Upper lobe of right lung (tissue), 1 donor: ENCODE results near the gene EIF4H. TPM values are rescaled to one million over a fixed set of nuclear protein-coding genes. Genes with fewer than 3 reads are reported as not detected.

Experiments
- ATAC-seq: fragments of 200-7000 bp; cut with Tn5 transposase; one replicate; pipeline ENCODE4 v1.9.1; 2020; ENCODE audit warnings: mild to moderate bottlenecking, moderate library complexity
- DNase-seq: peaks from one replicate; pipeline ENCODE4 v3.0.0-alpha.2; 2020
- H3K27ac ChIP-seq: fragments of 200-600 bp; one replicate; pipeline ENCODE4 v1.8.0; 2022
- H3K27me3 ChIP-seq: fragments of 200-600 bp; one replicate; pipeline ENCODE4 v1.8.0; 2022; ENCODE audit warnings: mild to moderate bottlenecking
- H3K36me3 ChIP-seq: fragments of 200-600 bp; one replicate; pipeline ENCODE4 v1.8.0; 2022
- H3K4me1 ChIP-seq: fragments of 200-600 bp; one replicate; pipeline ENCODE4 v1.8.0; 2022
- H3K4me3 ChIP-seq: fragments of 200-600 bp; one replicate; pipeline ENCODE4 v1.8.0; 2022; ENCODE audit warnings: mild to moderate bottlenecking
- H3K9me3 ChIP-seq: fragments of 200-600 bp; one replicate; pipeline ENCODE4 v1.8.0; 2022
- CTCF ChIP-seq: fragments of 200-600 bp; IDR thresholded peaks from one replicate; pipeline ENCODE4 v1.8.0; 2022; ENCODE audit warnings: antibody characterized with exemption
- intact Hi-C: fragments of 100-400 bp; cut with DNase I; formaldehyde crosslinking; loops from one replicate; pipeline ENCODE4 v1.11.0; 2022
- total RNA-seq: library from RNA; stranded (reverse); fragmentation: NEBNext Ultra II Directional; extraction: Animal tissue kit (Norgen Biotek cat#: 25700); gene quantifications from one replicate; pipeline ENCODE4 v1.2.1, GENCODE V29; 2021
- donor health status: DM: no; HTN: yes; CAD: no; lungs with severe emphysema.

Gene EIF4H
- total RNA-seq, 1 donor from 2014 or later, result 218 TPM

- DNase-seq (peak; percentile 52), ATAC-seq (peak; percentile 65)
- no peaks in the 10 kb centered on the region for H3K27me3 ChIP-seq
- peaks cover 64% of the 10 kb centered on the region for H3K36me3 ChIP-seq
- H3K27ac ChIP-seq, result no peak overlapping the region
- H3K9me3 ChIP-seq, result no peaks in the 10 kb centered on the region
- H3K4me3 ChIP-seq, result no peak overlapping the region
- no peak for TF ChIP-seq CTCF
- intact Hi-C loops, result loop anchor here (10.0 kb wide), 1 partner anchor 333 kb away; no protein-coding TSS in a partner anchor
- H3K4me1 ChIP-seq, result peaks cover 61% of the 10 kb centered on the region
Measured at GRCh38 chr7:74187915-74188675, 13.9 kb downstream of the EIF4H start.

GRCh38 chr7:74190259-74190658 lies 16.1 kb downstream of the EIF4H start:
- H3K36me3 ChIP-seq, result peaks cover 85% of the 10 kb centered on the region
- H3K27ac ChIP-seq, result no peak overlapping the region
- no peak for TF ChIP-seq CTCF
- H3K27me3 ChIP-seq, result no peaks in the 10 kb centered on the region
- H3K4me3 ChIP-seq, result no peak overlapping the region
- H3K4me1 ChIP-seq, result peaks cover 40% of the 10 kb centered on the region
- intact Hi-C loops, result no loop called here
- ATAC-seq (no peak), DNase-seq (no peak)
- no peaks in the 10 kb centered on the region for H3K9me3 ChIP-seq

GRCh38 chr7:74191231-74191630 lies 17.1 kb downstream of the EIF4H start:
- peaks cover 91% of the 10 kb centered on the region for H3K36me3 ChIP-seq
- H3K27me3 ChIP-seq, result no peaks in the 10 kb centered on the region
- no peak for ATAC-seq
- DNase-seq, result peak; percentile 30
- intact Hi-C loops, result no loop called here
- no peak overlapping the region for H3K4me3 ChIP-seq
- H3K9me3 ChIP-seq, result no peaks in the 10 kb centered on the region
- H3K4me1 ChIP-seq, result peaks cover 30% of the 10 kb centered on the region
- no peak overlapping the region for H3K27ac ChIP-seq
- TF ChIP-seq CTCF, result no peak

GRCh38 chr7:74193054-74193453 lies 18.9 kb downstream of the EIF4H start:
- DNase-seq (no peak), ATAC-seq (no peak)
- H3K27ac ChIP-seq, result no peak overlapping the region
- H3K9me3 ChIP-seq, result no peaks in the 10 kb centered on the region
- H3K36me3 ChIP-seq, result peaks cover 87% of the 10 kb centered on the region
- H3K4me3 ChIP-seq, result no peak overlapping the region
- H3K27me3 ChIP-seq, result no peaks in the 10 kb centered on the region
- intact Hi-C loops, result no loop called here
- H3K4me1 ChIP-seq, result peaks cover 12% of the 10 kb centered on the region
- TF ChIP-seq CTCF, result no peak

GRCh38 chr7:74193913-74194312 lies 19.8 kb downstream of the EIF4H start:
- no peak for ATAC-seq
- H3K36me3 ChIP-seq, result peaks cover 78% of the 10 kb centered on the region
- H3K9me3 ChIP-seq, result no peaks in the 10 kb centered on the region
- intact Hi-C loops, result no loop called here
- no peak overlapping the region for H3K4me3 ChIP-seq
- no peak for TF ChIP-seq CTCF
- no peak overlapping the region for H3K27ac ChIP-seq
- no peaks in the 10 kb centered on the region for H3K27me3 ChIP-seq
- H3K4me1 ChIP-seq, result peaks cover 4% of the 10 kb centered on the region
- no peak for DNase-seq
